HepG2 (cell line): Measurements from ENCODE around the gene C20orf144. TPM values are rescaled to one million over a fixed set of nuclear protein-coding genes. Genes with fewer than 3 reads are reported as not detected.

Experiments used
- ATF7-NPFF ChIP-seq: sonication (generic); formaldehyde crosslinking; IDR thresholded peaks from 2 replicates; pipeline ENCODE4 v1.8.1; 2023; ENCODE audit warnings: mild to moderate bottlenecking, low read depth, missing genetic modification reagents, moderate library complexity
- CTCF ChIP-seq: sonication (generic); formaldehyde crosslinking; IDR thresholded peaks from 2 replicates; pipeline ENCODE4 v1.5.0; 2020; ENCODE audit warnings: mild to moderate bottlenecking, missing genetic modification reagents, moderate library complexity
- MEIS1 ChIP-seq: sonication (generic); formaldehyde crosslinking; IDR thresholded peaks from 2 replicates; pipeline ENCODE4 v1.9.0; 2021; ENCODE audit warnings: mild to moderate bottlenecking, missing genetic modification reagents, moderate library complexity, borderline replicate concordance
- MYC ChIP-seq: sonication (generic); formaldehyde crosslinking; IDR thresholded peaks from 2 replicates; pipeline ENCODE4 v1.9.0; 2021; ENCODE audit warnings: missing genetic modification reagents, borderline replicate concordance
- RERE ChIP-seq: IDR thresholded peaks from 2 replicates; pipeline ENCODE4 v1.6.1; 2016; ENCODE audit warnings: low read depth, missing genetic modification reagents, missing compliant biosample characterization
- RNF219 ChIP-seq: sonication (generic); formaldehyde crosslinking; IDR thresholded peaks from 2 replicates; pipeline ENCODE4 v1.5.0; 2020; ENCODE audit warnings: mild to moderate bottlenecking, missing genetic modification reagents
- RORA ChIP-seq: sonication (generic); formaldehyde crosslinking; IDR thresholded peaks from 2 replicates; pipeline ENCODE4 v1.5.0; 2020; ENCODE audit warnings: mild to moderate bottlenecking, missing genetic modification reagents, moderate library complexity
- SALL2 ChIP-seq: sonication (generic); formaldehyde crosslinking; IDR thresholded peaks from 2 replicates; pipeline ENCODE4 v1.8.1; 2023; ENCODE audit warnings: mild to moderate bottlenecking, missing genetic modification reagents, inconsistent platforms
- SRY ChIP-seq: sonication (generic); formaldehyde crosslinking; IDR thresholded peaks from 2 replicates; pipeline ENCODE4 v1.8.0; 2022; ENCODE audit warnings: mild to moderate bottlenecking, missing genetic modification reagents
- ZNF230 ChIP-seq: sonication (generic); formaldehyde crosslinking; IDR thresholded peaks from 2 replicates; pipeline ENCODE4 v1.4.0; 2020; ENCODE audit warnings: mild to moderate bottlenecking, missing genetic modification reagents
- ZNF292 ChIP-seq: sonication (generic); formaldehyde crosslinking; IDR thresholded peaks from 2 replicates; pipeline ENCODE4 v1.8.1; 2022; ENCODE audit warnings: mild to moderate bottlenecking, low read depth, missing genetic modification reagents, borderline replicate concordance
- ZNF441 ChIP-seq: sonication (generic); formaldehyde crosslinking; IDR thresholded peaks from 2 replicates; pipeline ENCODE4 v1.7.0; 2021; ENCODE audit warnings: missing genetic modification reagents, borderline replicate concordance
- ZSCAN22 ChIP-seq: sonication (generic); formaldehyde crosslinking; IDR thresholded peaks from 2 replicates; pipeline ENCODE4 v1.4.0; 2020; ENCODE audit warnings: mild to moderate bottlenecking, missing genetic modification reagents
- polyA plus RNA-seq, 8 experiments: library from polyadenylated mRNA; depleted of rRNA in 3 of 8; stranded (reverse) in 7 of 8; unstranded in 1 of 8; fragments of >200 nt; fragmentation: Illumina TruSeq in 4 of 8; extraction: Trizol in 4 of 8; gene quantifications; 2 replicates each; pipeline versions ENCODE4 v1.2.1 to v1.2.3, GENCODE V29; 2011 to 2016; ENCODE audit warnings: low read depth in 4 of 8, missing spikeins in 1 of 8, mixed read lengths in 1 of 8; ENCODE audit not compliant: insufficient read depth in 1 of 8
- total RNA-seq, 5 experiments: library from RNA; depleted of rRNA; stranded (reverse); fragments of >200 nt; fragmentation: Illumina TruSeq; extraction: Trizol; gene quantifications; 2 replicates each; pipeline ENCODE4 v1.2.3, GENCODE V29; 2016; ENCODE audit warnings: low read depth in 1 of 5
- TF ChIP-seq, protein P1 (sequence below): sonication (generic); formaldehyde crosslinking; IDR thresholded peaks from 2 replicates; pipeline ENCODE4 v1.4.0; 2020; ENCODE audit warnings: missing genetic modification reagents, low read depth, mild to moderate bottlenecking, borderline replicate concordance
- TF ChIP-seq, protein P2 (sequence below): sonication (generic); formaldehyde crosslinking; conservative IDR thresholded peaks from 2 replicates; pipeline ENCODE4 v1.4.0; 2020; ENCODE audit warnings: missing genetic modification reagents

Gene C20orf144
- total and polyA plus RNA-seq, 2 of the 13 experiments (the other 11 are each of a cell fraction or from before 2014, with no cell fraction given): 0.09 to 0.16 TPM

DNA sequence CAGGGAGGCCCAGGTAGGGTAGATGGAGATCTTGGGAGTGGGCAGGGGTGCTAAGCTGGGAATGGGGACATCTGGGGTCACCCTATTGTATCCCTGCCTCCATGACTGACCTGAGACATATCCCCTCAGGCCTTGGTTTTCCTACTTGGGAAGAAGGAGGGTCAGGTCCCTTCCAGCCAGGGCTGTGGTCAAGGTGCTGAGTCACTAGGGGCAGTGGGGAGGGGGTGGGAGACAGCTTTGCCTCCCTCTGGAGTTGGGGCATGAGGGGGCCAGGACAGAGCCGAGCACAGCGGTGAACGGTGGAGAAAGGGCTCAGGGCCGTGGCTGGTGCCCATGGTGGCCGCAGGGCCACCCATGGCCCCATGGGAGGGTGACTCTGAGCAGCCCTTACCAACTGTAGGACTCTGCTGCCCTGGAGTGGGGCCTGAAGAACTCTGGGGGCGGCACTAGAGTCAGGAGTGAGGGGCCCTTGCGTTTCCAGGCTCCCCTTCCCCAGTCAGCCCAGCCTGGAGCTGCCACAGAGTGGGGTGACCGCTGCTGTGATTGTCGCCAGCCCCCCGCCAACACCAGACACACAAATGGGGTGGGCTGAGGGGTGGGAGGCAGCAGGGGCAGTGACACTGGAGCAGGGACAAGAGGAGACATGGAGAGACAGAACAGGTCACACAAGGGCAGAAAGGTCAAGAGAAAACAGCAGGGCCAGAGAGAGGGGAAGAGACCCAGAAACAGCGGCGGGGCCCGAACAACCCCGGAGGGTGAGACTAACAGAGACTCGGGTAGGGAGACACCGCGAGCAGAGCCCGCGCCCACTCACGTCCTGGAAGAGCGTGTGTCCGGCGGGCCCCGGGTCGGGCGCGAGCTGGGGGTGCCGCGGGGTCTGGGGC is 11.5 kb downstream of the C20orf144 start (continued):
- TF ChIP-seq RNF219 (CRISPR knock-in tag) (no peak), SRY (no peak), RERE (CRISPR knock-in tag) (no peak), ZNF441 (CRISPR knock-in tag) (0 out of 2 replicates have a peak, but pooled peaks have one; percentile 40), MEIS1 (CRISPR knock-in tag) (peak; percentile 35; the same call in 1 of the 2 replicates), RORA (CRISPR knock-in tag) (no peak), MYC (CRISPR knock-in tag) (no peak), CTCF (CRISPR knock-in tag) (peak; percentile 2), ZSCAN22 (CRISPR knock-in tag) (no peak), SALL2 (CRISPR knock-in tag) (0 out of 2 replicates have a peak, but pooled peaks have one; percentile 42), ZNF292 (CRISPR knock-in tag) (peak; percentile 51; the same call in 1 of the 2 replicates), ATF7-NPFF (CRISPR knock-in tag) (no peak), ZNF230 (CRISPR knock-in tag) (no peak; the same call in 1 of the 2 replicates)
- TF ChIP-seq, protein P1, sequence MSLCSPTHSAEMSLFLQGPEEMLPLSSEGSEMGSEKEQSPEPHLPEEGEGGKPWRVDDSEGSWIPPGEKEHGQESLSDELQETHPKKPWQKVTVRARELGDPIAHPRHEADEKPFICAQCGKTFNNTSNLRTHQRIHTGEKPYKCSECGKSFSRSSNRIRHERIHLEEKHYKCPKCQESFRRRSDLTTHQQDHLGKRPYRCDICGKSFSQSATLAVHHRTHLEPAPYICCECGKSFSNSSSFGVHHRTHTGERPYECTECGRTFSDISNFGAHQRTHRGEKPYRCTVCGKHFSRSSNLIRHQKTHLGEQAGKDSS (CRISPR knock-in tag): no peak; the same call in 1 of the 2 replicates
- TF ChIP-seq, protein P2, sequence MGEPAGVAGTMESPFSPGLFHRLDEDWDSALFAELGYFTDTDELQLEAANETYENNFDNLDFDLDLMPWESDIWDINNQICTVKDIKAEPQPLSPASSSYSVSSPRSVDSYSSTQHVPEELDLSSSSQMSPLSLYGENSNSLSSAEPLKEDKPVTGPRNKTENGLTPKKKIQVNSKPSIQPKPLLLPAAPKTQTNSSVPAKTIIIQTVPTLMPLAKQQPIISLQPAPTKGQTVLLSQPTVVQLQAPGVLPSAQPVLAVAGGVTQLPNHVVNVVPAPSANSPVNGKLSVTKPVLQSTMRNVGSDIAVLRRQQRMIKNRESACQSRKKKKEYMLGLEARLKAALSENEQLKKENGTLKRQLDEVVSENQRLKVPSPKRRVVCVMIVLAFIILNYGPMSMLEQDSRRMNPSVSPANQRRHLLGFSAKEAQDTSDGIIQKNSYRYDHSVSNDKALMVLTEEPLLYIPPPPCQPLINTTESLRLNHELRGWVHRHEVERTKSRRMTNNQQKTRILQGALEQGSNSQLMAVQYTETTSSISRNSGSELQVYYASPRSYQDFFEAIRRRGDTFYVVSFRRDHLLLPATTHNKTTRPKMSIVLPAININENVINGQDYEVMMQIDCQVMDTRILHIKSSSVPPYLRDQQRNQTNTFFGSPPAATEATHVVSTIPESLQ (CRISPR knock-in tag): no peak
